ENCODE measurements around the gene CD163L1. TPM values are rescaled to one million over a fixed set of nuclear protein-coding genes. Genes with fewer than 3 reads are reported as not detected.

Gene CD163L1
- polyA plus RNA-seq, 3 donors: 1.0 to 1.2 (median 1.1) TPM

DNA sequence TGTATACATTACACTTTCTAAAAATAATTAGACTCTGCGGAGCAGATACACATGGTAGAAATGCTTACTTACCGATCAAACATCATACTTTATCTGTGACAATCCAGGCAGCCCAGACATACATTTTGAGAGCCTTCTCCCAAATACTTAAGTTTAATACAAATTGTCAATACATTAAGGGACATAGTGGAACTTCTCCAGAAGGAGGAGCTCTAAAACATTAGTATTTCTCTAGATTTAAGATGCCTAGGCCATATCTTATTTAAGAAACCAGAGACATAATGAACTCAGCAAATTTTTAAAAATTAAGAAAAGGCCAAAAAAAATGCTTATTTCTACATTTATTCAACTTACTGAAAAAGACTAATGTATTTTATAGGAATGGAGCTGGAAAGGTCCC lies 124.0 kb downstream of the CD163L1 start:
- Histone ChIP-seq H3K9me3 (replicated peaks in 1 of 2; ENCODE audit: control insufficient read depth in 1 of 2, insufficient read depth in 1 of 2, low read length in 2 of 2) (no peaks in the 10 kb centered on the region), H4K20me1 (ENCODE audit: insufficient read depth, low read length) (no peaks in the 10 kb centered on the region), H2AFZ (ENCODE audit: insufficient read depth, low read depth, low read length, poor library complexity, severe bottlenecking) (no peak overlapping the region), H3K4me1 (ENCODE audit: control insufficient read depth in 1 of 2, insufficient read depth in 2 of 2, low read length in 2 of 2) (no peaks in the 10 kb centered on the region), H3K27ac (ENCODE audit: low read depth in 1 of 2, low read length in 2 of 2) (no peak overlapping the region), H3K9ac (ENCODE audit: insufficient read depth, low read length, poor library complexity, severe bottlenecking) (no peak overlapping the region), H3K27me3 (ENCODE audit: control insufficient read depth in 2 of 2, insufficient read depth in 2 of 2, low read length in 2 of 2) (no peaks in the 10 kb centered on the region), H3K79me2 (ENCODE audit: insufficient read depth, low read length) (no peaks in the 10 kb centered on the region), H3K36me3 (replicated peaks in 1 of 2; ENCODE audit: control insufficient read depth in 1 of 2, insufficient read depth in 2 of 2, low read length in 2 of 2) (no peaks in the 10 kb centered on the region), H3K4me2 (replicated peaks; ENCODE audit: extremely low read depth, low read length, poor library complexity, severe bottlenecking) (no peak overlapping the region), H3K4me3 (replicated peaks in 1 of 3; ENCODE audit: low read depth in 2 of 3, low read length in 3 of 3) (no peak overlapping the region)
- Mint-ChIP-seq H3K4me1 (no peaks in the 10 kb centered on the region), H3K36me3 (no peaks in the 10 kb centered on the region), H3K27ac (no peak overlapping the region), H3K4me3 (no peak overlapping the region), H3K27me3 (ENCODE audit: low read depth in 3 of 3) (peaks cover 0 to 2% (median 0%) of the 10 kb centered on the region in 3 donors), H3K9me3 (peaks cover 0 to 2% (median 0%) of the 10 kb centered on the region in 7 donors)
- no peak for DNase-seq
- TF ChIP-seq, protein P1, sequence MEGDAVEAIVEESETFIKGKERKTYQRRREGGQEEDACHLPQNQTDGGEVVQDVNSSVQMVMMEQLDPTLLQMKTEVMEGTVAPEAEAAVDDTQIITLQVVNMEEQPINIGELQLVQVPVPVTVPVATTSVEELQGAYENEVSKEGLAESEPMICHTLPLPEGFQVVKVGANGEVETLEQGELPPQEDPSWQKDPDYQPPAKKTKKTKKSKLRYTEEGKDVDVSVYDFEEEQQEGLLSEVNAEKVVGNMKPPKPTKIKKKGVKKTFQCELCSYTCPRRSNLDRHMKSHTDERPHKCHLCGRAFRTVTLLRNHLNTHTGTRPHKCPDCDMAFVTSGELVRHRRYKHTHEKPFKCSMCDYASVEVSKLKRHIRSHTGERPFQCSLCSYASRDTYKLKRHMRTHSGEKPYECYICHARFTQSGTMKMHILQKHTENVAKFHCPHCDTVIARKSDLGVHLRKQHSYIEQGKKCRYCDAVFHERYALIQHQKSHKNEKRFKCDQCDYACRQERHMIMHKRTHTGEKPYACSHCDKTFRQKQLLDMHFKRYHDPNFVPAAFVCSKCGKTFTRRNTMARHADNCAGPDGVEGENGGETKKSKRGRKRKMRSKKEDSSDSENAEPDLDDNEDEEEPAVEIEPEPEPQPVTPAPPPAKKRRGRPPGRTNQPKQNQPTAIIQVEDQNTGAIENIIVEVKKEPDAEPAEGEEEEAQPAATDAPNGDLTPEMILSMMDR (IDR thresholded peaks at IDR 0.05): no peak
- 100% methylated on average over 2 of the region's 2 CpGs for WGBS (ENCODE audit: insufficient coverage)
- intact Hi-C loops (cut with micrococcal nuclease): no loop called here

DNA sequence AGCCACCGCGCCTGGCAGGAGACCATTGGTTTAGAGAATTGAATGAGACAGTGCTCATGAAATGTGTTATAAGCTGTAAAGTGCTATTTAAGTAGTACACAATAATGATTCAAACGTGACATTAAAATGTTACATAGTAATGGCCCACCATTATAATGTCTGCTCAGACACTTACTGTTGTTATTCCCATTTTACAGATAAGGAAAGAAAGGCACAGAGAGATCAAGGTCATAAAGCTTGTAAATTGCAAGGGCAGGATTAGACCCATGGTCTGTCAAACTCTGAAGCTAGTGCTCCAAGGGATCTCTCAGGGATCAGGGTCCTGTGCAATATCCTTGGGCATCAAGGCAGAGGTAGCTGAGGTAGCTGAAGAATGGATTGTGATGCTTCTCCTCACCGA lies 133.9 kb downstream of the CD163L1 start:
- H3K79me2 ChIP-seq (ENCODE audit: insufficient read depth, low read length): no peaks in the 10 kb centered on the region
- peaks cover 0 to 2% (median 0%) of the 10 kb centered on the region in 3 donors for H3K27me3 Mint-ChIP-seq (ENCODE audit: low read depth in 3 of 3)
- H3K4me1 Mint-ChIP-seq: no peaks in the 10 kb centered on the region
- no peak overlapping the region for H3K4me3 ChIP-seq (replicated peaks in 1 of 3; ENCODE audit: low read depth in 2 of 3, low read length in 3 of 3)
- intact Hi-C loops (cut with micrococcal nuclease): no loop called here
- no peaks in the 10 kb centered on the region for H3K4me1 ChIP-seq (ENCODE audit: control insufficient read depth in 1 of 2, insufficient read depth in 2 of 2, low read length in 2 of 2)
- no peaks in the 10 kb centered on the region for H3K36me3 Mint-ChIP-seq
- no peak overlapping the region for H3K4me2 ChIP-seq (replicated peaks; ENCODE audit: extremely low read depth, low read length, poor library complexity, severe bottlenecking)
- H3K36me3 ChIP-seq (replicated peaks in 1 of 2; ENCODE audit: control insufficient read depth in 1 of 2, insufficient read depth in 2 of 2, low read length in 2 of 2): no peaks in the 10 kb centered on the region
- H2AFZ ChIP-seq (ENCODE audit: insufficient read depth, low read depth, low read length, poor library complexity, severe bottlenecking): no peak overlapping the region
- TF ChIP-seq, protein P1 (IDR thresholded peaks at IDR 0.05): no peak
- no peaks in the 10 kb centered on the region for H3K9me3 ChIP-seq (replicated peaks in 1 of 2; ENCODE audit: control insufficient read depth in 1 of 2, insufficient read depth in 1 of 2, low read length in 2 of 2)
- H3K27ac ChIP-seq (ENCODE audit: low read depth in 1 of 2, low read length in 2 of 2): no peak overlapping the region
- peaks cover 0 to 5% (median 0%) of the 10 kb centered on the region in 7 donors for H3K9me3 Mint-ChIP-seq
- H3K4me3 Mint-ChIP-seq: no peak overlapping the region
- DNase-seq: no peak
- 100% methylated on average over 2 of the region's 4 CpGs for WGBS (ENCODE audit: insufficient coverage)
- H3K27ac Mint-ChIP-seq: no peak overlapping the region
- H4K20me1 ChIP-seq (ENCODE audit: insufficient read depth, low read length): no peaks in the 10 kb centered on the region
- H3K27me3 ChIP-seq (ENCODE audit: control insufficient read depth in 2 of 2, insufficient read depth in 2 of 2, low read length in 2 of 2): no peaks in the 10 kb centered on the region
- H3K9ac ChIP-seq (ENCODE audit: insufficient read depth, low read length, poor library complexity, severe bottlenecking): no peak overlapping the region

Other genes with a start within 250 kb of the CD163L1 start
- not detected for gene ACSM4, start 140.1 kb downstream of the CD163L1 start, polyA plus RNA-seq
- gene CD163, start 59.6 kb upstream of the CD163L1 start, polyA plus RNA-seq: 100 to 1,000 TPM; 119 to 130 (median 123) TPM
- not detected for gene APOBEC1, start 221.8 kb upstream of the CD163L1 start, polyA plus RNA-seq

Measured in CD14-positive monocyte (primary cell).